HG03354 (cell line): ENCODE data around the gene APBB3.

Source experiments
- ATAC-seq: cut with Tn5 transposase; IDR thresholded peaks from one replicate; pipeline ENCODE4 v1.9.1; 2021; ENCODE audit warnings: mild to moderate bottlenecking; ENCODE audit not compliant: unreplicated experiment, poor library complexity, severe bottlenecking

APBB3 gene

GRCh38 chr5:140557136-140557805 lies 7.1 kb downstream of the APBB3 start, which contains the start of gene SRA1:
Gene SRA1, minus strand, starts transcription at chr5:140557473. Its CDS starts 21 bp downstream, at chr5:140557452.
- ATAC-seq: peak; percentile 98

DNA sequence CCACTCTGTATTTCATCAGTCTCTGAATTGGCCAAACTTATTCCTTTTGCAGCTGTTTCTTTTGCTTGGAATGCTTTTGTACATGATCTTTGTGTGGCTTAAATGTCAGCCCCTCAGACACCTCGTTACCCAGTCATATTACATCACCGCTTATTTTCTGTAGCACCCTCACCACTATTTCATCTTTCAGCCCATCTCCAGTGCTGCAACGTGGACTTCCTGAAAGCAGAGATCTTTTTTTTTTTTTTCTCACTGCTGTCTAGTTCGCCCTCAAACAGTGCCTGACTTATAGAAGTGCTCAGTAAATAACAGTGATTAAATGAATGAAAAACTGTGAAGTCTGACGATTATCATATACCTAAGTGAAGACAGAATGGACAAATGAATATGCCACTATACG lies 8.0 kb downstream of the APBB3 start:
- ATAC-seq: no peak

DNA sequence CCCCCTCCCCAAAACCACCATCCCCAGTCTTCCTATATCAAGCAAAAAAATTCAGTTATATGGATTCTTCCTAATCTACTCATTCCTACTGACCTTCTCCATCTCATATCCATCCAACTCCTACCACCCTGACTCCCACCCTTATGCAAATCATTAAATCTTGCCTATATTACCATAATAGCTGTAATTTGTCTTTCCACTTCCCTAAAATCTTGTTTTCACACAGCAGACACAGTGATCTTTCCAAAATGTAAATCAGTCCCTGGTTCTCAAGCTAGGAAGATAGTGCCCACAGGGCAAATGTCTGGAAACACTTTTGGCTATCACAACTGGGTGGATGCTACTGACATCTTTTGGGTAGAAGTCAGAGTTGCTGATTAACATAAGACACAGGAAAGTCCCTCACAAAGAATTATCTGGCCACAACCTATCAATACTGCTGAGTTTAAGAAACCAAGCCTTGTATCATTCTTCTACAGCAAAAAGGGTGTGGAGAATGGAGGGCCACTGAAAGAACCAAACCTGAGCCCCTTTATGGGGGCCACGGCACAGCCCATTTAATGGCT lies 8.6 kb downstream of the APBB3 start:
- ATAC-seq: peak; percentile 30

DNA sequence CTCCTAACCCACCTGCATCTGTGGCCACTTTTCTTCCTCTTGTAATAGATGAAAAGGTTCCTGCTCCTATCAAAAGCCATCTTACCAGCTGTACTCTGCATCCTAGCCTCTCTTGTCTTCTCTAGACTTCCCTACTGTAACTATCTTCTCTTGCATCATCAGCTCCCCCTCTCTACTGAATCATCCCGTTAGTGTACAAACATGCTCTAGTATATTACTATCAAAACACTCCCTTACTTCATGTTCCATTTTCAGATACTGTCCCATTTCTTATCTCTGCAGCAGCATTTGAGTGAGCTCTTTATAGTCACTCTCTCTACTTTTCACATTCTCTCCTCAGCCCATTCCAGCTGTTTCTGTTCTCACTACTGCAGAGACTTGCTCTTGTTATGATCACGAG lies 9.9 kb downstream of the APBB3 start:
- no peak for ATAC-seq

- ATAC-seq: no peak
Observed at GRCh38 chr5:140553657-140554056, 10.7 kb downstream of the APBB3 start.

DNA sequence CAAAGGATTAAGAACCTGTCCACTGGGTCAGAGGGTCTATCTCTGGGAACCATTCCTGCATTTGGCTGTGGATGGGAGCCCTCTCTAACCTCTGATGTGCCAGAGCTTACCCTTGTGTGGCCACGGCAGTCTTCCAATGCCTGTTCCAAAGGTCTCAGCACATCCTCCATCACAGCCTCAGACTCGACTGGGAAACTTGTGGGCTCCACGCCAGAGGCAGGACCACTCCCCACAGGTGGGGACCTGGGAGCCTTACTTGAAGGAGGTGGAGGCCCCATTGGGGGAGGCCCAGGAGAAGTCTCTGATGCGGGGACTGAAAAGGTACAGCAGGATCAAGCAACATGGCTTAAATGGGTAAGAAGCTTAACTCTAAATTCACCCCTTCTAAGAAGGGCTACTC lies 12.5 kb downstream of the APBB3 start:
- ATAC-seq: no peak

DNA sequence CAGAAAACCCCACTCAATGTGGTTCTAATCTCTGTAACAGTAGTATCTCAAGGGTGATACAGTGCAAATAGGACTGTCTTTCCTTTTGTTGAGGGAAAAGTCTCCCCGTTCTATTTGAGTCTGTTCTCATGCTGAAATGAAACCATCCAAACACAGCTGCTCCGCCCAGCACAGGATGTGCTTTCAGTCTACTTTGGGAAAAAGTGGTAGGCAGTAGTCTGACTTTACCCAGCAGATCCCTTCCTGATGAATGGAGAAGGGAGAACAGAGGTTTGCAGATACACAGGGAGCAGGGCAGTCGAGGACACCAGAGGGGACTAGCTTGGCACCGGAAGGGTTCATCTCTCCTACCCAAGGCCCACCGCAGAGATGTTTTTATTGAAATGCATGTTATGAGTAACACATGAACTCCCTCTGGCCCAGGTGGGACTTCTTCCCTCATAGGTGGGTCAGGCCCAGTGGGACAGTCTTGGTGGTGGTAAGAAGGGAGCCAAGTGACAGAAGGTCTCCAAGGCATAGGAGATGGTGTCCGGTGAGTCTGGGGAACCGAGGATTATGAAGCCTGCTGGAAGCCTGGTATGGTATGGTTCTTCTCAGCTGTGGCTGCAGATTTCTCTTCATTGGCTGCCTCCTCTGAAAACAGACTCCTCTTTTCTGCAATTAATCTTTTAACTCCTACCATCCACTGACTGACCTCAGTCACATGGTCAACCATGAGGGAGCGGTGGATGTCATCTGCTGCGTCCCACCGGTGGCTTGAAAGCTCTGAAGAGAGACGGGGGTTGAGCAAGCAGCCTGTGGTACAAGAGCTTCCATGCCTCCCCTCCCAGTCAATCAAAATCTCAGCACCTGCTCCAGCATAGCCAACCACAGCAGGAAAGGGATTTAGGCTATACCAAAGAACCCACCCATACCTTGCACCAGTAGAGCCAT lies 14.0 kb downstream of the APBB3 start:
- ATAC-seq: no peak

GRCh38 chr5:140549237-140550144 lies 14.9 kb downstream of the APBB3 start:
- ATAC-seq: no peak

DNA sequence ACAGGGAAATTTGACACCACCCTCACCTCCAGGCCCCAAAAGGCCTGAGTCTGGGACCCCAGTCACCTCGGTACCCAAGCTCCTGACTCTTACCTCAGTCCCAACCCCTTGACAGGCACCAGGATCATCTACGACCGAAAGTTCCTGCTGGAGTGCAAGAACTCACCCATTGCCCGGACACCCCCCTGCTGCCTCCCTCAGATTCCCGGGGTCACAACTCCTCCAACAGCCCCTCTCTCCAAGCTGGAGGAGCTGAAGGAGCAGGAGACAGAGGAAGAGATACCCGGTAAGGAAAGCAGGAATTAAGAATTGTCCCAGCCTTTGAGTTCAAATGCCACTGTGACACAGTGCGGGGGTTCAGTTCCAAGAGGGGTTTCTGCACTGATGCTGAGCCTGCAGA lies 15.6 kb downstream of the APBB3 start:
- ATAC-seq: no peak

DNA sequence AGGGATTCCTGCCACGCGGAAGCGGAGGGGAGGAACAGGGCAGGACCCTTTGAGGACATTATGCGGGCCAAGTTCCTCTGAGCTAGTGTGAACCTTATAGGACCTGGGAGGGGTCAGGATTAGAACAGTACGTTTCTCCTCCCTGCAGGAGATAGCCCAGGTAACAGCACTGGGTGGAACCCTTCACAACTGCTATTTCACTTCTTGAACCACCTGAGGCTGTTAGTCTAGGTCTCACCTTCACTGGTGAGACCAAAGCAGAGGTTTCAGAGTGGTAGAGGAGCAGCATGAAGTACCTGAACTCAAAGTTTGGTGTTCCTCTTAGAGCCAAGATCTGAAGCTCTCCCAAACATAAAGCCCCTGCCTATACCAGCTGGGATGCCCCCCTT lies 16.1 kb downstream of the APBB3 start:
- ATAC-seq: peak; percentile 4

DNA sequence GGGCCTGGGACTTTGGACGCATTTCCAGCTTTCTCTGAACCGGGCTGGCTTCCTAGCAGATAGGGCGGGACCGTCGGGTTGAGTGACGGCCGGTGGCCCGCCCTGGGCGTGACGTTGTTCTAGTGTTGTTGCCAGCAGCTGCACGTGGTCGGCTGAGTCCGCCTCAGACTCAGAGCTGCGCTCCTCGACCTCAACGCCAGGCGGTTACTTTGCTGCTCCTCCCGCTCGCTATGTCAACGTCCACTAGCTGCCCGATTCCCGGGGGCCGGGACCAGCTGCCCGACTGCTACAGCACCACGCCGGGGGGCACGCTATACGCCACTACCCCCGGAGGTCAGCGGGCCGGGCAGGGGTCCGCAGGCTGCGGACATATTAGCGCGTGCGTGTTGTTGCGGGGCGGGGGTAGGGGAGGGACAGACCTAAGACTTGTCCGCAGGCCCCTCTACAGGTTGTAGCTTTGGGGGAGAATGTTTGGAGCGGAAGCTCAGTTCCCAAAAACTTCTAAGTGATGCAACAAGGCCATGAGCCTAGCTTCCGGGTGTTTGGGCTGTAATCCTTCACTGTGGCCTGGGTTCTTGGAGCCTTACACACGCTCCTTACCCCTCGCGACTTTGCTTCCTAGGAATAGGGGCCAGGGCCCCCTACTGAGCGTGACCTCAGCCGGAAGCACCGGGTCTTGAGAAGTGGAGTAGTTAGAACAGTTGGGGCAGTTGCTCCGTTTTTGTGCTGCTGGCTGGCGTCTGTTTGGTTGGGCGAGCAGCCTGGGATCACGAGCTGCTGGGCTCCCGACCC lies 16.7 kb downstream of the APBB3 start, which contains the start of gene EIF4EBP3:
Gene EIF4EBP3, plus strand, starts transcription at position 155 of the 792 bp plus-strand sequence. Its CDS starts 76 bp downstream, at position 231.
- ATAC-seq: peak; percentile 100

GRCh38 chr5:140546851-140547507 lies 17.4 kb downstream of the APBB3 start:
- peak; percentile 1 for ATAC-seq

DNA sequence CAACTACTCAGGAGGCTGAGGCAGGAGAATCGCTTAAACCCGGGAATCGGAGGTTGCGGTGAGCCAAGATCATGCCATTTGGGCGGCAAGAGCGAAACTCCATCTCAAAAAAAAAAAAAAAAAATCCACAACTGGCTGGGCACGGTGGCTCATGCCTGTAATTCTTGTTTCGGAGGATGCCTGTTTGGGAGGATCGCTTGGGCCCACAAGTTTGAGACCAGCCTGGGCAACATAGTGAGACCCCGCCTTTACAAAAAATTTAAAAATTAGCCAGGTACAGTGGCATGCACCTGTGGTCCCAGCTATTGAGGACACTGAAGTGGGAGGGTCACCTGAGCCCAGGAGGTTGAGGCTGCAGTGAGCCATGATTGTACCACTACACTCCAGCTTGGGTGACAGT lies 18.8 kb downstream of the APBB3 start:
- ATAC-seq: no peak

GRCh38 chr5:140544986-140545385 lies 19.4 kb downstream of the APBB3 start:
- no peak for ATAC-seq

GRCh38 chr5:140542972-140543371 lies 21.4 kb downstream of the APBB3 start:
- no peak for ATAC-seq

GRCh38 chr5:140540227-140540626 lies 24.2 kb downstream of the APBB3 start:
- ATAC-seq: no peak

DNA sequence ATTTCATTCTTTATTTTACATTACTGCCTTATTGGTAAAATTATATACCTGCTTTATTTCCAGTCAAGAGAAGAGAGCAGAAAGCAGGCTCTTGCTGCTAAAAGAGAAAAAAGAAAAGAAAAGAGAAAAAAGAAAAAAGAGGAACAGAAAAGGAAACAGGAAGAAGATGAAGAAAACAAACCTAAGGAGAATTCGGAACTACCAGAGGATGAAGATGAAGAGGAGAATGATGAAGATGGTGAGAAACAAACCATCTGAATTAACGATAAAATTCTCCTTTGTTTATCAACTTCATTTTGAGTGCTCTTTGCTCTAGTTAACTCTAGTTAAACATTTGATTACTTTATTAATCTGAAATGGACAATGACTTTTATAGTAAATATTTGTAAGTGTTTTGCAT lies 40.4 kb downstream of the APBB3 start:
- ATAC-seq: no peak

DNA sequence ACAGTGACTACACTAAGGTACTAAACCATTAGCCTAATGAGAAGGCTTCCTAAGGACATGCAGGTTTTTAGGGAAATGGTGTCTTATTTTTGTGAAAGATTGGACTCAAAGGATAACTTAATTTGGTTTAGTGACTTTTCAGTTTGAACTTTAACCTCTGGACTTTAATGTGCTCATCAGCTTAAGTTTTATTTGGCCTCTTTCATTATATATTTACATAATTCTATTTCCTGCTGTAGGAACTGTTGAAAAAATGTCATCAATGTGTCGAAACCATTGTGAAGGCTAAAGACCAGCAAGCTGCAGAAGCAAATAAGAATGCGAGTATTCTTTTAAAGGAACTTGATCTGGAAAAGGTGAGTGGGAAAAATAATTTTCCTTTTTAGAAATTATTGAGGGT lies 51.3 kb downstream of the APBB3 start:
- no peak for ATAC-seq
